Esophagus squamous epithelium (tissue), 4 donors: ENCODE results near the gene CUBN.

Source experiments
- POLR2A ChIP-seq, 4 donors: fragments of 450-650 bp; IDR thresholded peaks; one replicate each; pipeline ENCODE4 v1.6.1; 2017; ENCODE audit warnings: antibody characterized with exemption in 4 of 4, mild to moderate bottlenecking in 4 of 4, moderate library complexity in 3 of 4
- TF ChIP-seq, protein P1 (sequence below), 6 experiments: fragments of 450-650 bp in 4 of 6; fragments of 200-600 bp in 2 of 6; sonication (generic) in 2 of 6; IDR thresholded peaks; one replicate each; pipeline ENCODE4 v1.5.1; 2016 to 2019; ENCODE audit warnings: antibody characterized with exemption in 6 of 6, mild to moderate bottlenecking in 4 of 6, moderate library complexity in 4 of 6

DNA sequence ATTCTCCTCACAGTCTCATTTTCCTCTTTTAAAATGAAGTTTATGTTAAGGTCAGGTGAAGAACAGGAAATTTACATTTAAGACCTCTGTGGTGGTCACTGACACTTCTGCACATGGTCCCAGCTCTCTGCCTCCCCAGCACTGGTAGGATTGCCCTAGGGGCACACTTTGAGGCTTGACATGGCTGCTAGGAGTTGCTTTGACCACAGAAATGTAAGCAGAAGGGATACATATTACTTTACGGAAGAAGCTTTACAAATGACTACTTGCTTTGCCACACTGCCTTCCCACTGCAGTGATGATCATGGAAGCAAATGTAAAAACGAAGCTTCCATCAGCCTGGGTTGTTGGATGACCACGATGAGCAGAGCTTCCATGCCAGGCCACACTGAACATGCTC is 259.3 kb downstream of the CUBN start:
- TF ChIP-seq POLR2A (IDR thresholded peaks at IDR 0.05), result no peak
- TF ChIP-seq, protein P1, sequence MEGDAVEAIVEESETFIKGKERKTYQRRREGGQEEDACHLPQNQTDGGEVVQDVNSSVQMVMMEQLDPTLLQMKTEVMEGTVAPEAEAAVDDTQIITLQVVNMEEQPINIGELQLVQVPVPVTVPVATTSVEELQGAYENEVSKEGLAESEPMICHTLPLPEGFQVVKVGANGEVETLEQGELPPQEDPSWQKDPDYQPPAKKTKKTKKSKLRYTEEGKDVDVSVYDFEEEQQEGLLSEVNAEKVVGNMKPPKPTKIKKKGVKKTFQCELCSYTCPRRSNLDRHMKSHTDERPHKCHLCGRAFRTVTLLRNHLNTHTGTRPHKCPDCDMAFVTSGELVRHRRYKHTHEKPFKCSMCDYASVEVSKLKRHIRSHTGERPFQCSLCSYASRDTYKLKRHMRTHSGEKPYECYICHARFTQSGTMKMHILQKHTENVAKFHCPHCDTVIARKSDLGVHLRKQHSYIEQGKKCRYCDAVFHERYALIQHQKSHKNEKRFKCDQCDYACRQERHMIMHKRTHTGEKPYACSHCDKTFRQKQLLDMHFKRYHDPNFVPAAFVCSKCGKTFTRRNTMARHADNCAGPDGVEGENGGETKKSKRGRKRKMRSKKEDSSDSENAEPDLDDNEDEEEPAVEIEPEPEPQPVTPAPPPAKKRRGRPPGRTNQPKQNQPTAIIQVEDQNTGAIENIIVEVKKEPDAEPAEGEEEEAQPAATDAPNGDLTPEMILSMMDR (IDR thresholded peaks at IDR 0.05), result no peak
